HepG2 (cell line): ENCODE results near the gene LHFPL6. TPM values are rescaled to one million over a fixed set of nuclear protein-coding genes. Genes with fewer than 3 reads are reported as not detected.

Source experiments
- ATAC-seq: fragments of 200-7000 bp; cut with Tn5 transposase; 3 replicates; pipeline ENCODE4 v1.9.1; 2020; ENCODE audit warnings: mild to moderate bottlenecking, moderate library complexity
- BruUV-seq: library from RNA; stranded (reverse); fragments of 400-500 nt; replicated peaks from 2 replicates; lab custom pipeline; 2021; lab: Mats Ljungman, UMichigan
- CTCF ChIA-PET: fragments of 300-600 bp; formaldehyde crosslinking; extraction: SDS; loops from one replicate; lab custom pipeline; 2021; ENCODE audit warnings: low total read pairs, inconsistent platforms, low intra/inter-chr PET ratio; lab: Yijun Ruan, JAX
- POLR2A ChIA-PET: fragments of 350-600 bp; sonication (Branson Sonifier 250); formaldehyde crosslinking; loops from one replicate; lab custom pipeline; 2020; ENCODE audit warnings: antibody characterized with exemption, inconsistent platforms; lab: Yijun Ruan, JAX
- DNase-seq: peaks from one replicate; pipeline ENCODE4 v3.0.0-alpha.2; 2015; ENCODE audit warnings: low spot score
- FAIRE-seq: peaks from 3 replicates; lab custom pipeline; 2011; peaks lifted over from hg19 to GRCh38; lab: Jason Lieb, UNC
- H2AFZ ChIP-seq: one replicate; pipeline ENCODE4 v1.6.1; 2011; ENCODE audit warnings: low read length, inconsistent platforms
- H3K27ac ChIP-seq: fragments of 300-600 bp; 3 replicates; pipeline ENCODE4 v1.8.0; 2011; ENCODE audit warnings: mixed run types, mild to moderate bottlenecking, mixed read lengths, low read length, inconsistent platforms; ENCODE audit not compliant: insufficient read depth; ENCODE audit errors: extremely low read length
- H3K27me3 ChIP-seq, 2 experiments: fragments of 200-600 bp in 1 of 2; 2 replicates in 1 of 2; 3 replicates in 1 of 2; pipeline versions ENCODE4 v1.6.0 to v1.8.0; 2011; ENCODE audit warnings: low read length in 2 of 2, mild to moderate bottlenecking in 2 of 2, moderate library complexity in 2 of 2, inconsistent platforms in 1 of 2; ENCODE audit not compliant: insufficient read depth in 2 of 2, control insufficient read depth in 1 of 2
- H3K36me3 ChIP-seq, 2 experiments: fragments of 200-600 bp in 1 of 2; replicated peaks in 1 of 2; 2 replicates in 1 of 2; 3 replicates in 1 of 2; pipeline versions ENCODE4 v1.5.1 to v1.8.0; 2011; ENCODE audit warnings: low read length in 2 of 2, inconsistent platforms in 1 of 2; ENCODE audit not compliant: insufficient read depth in 2 of 2, control insufficient read depth in 1 of 2
- H3K4me1 ChIP-seq: 2 replicates; pipeline ENCODE4 v1.5.1; 2012; ENCODE audit warnings: low read length, inconsistent platforms; ENCODE audit not compliant: insufficient read depth
- H3K4me2 ChIP-seq: 2 replicates; pipeline ENCODE4 v1.6.0; 2011; ENCODE audit warnings: low read depth, low read length, inconsistent platforms
- H3K4me3 ChIP-seq, 3 experiments: fragments of 200-600 bp in 1 of 3; sonication (generic), shearing (Covaris generic) in 1 of 3; replicated peaks in 1 of 3; 2 replicates each; pipeline ENCODE4 v1.5.1; 2011 to 2016; ENCODE audit warnings: low read length in 3 of 3, inconsistent platforms in 2 of 3, low read depth in 2 of 3, mild to moderate bottlenecking in 2 of 3, control low read depth in 1 of 3, mixed read lengths in 1 of 3; ENCODE audit not compliant: insufficient read depth in 1 of 3
- H3K79me2 ChIP-seq: one replicate; pipeline ENCODE4 v1.6.1; 2011; ENCODE audit warnings: low read length, inconsistent platforms; ENCODE audit not compliant: insufficient read depth
- H3K9ac ChIP-seq: 2 replicates; pipeline ENCODE4 v1.6.0; 2011; ENCODE audit warnings: mild to moderate bottlenecking, low read depth, low read length, inconsistent platforms; ENCODE audit not compliant: insufficient read depth
- H3K9me3 ChIP-seq: 2 replicates; pipeline ENCODE4 v1.5.1; 2012; ENCODE audit warnings: mild to moderate bottlenecking, low read length
- H4K20me1 ChIP-seq: 2 replicates; pipeline ENCODE4 v1.6.0; 2011; ENCODE audit warnings: inconsistent platforms, mild to moderate bottlenecking, low read length, moderate library complexity; ENCODE audit not compliant: insufficient read depth
- AKAP8 ChIP-seq: sonication (generic); formaldehyde crosslinking; IDR thresholded peaks from 2 replicates; pipeline ENCODE4 v1.5.1; 2020; ENCODE audit warnings: mild to moderate bottlenecking, missing genetic modification reagents
- FOXK1 ChIP-seq: sonication (generic); formaldehyde crosslinking; IDR thresholded peaks from 2 replicates; pipeline ENCODE4 v1.4.0; 2020; ENCODE audit warnings: low read depth, missing genetic modification reagents, borderline replicate concordance
- JUNB ChIP-seq: sonication (generic); formaldehyde crosslinking; IDR thresholded peaks from 2 replicates; pipeline ENCODE4 v1.8.0; 2022; ENCODE audit warnings: missing genetic modification reagents, mild to moderate bottlenecking, borderline replicate concordance
- KAT2B ChIP-seq: fragments of 150-350 bp; IDR thresholded peaks from 2 replicates; pipeline ENCODE4 v1.6.1; 2014; ENCODE audit warnings: low read depth, low read length, borderline replicate concordance
- MTF2 ChIP-seq: sonication (generic); formaldehyde crosslinking; IDR thresholded peaks from 2 replicates; pipeline ENCODE4 v1.5.0; 2020; ENCODE audit warnings: missing genetic modification reagents, borderline replicate concordance
- NAIF1 ChIP-seq: sonication (generic); formaldehyde crosslinking; IDR thresholded peaks from 2 replicates; pipeline ENCODE4 v1.5.0; 2020; ENCODE audit warnings: mild to moderate bottlenecking, missing genetic modification reagents, borderline replicate concordance
- RAD21 ChIP-seq: fragments of 450-650 bp; formaldehyde crosslinking; IDR thresholded peaks from 2 replicates; pipeline ENCODE4 v1.5.0; 2020; ENCODE audit warnings: mild to moderate bottlenecking
- SALL2 ChIP-seq: sonication (generic); formaldehyde crosslinking; IDR thresholded peaks from 2 replicates; pipeline ENCODE4 v1.8.1; 2023; ENCODE audit warnings: mild to moderate bottlenecking, missing genetic modification reagents, inconsistent platforms
- STAT5B ChIP-seq: sonication (generic); formaldehyde crosslinking; IDR thresholded peaks from 2 replicates; pipeline ENCODE4 v1.4.0; 2020; ENCODE audit warnings: missing genetic modification reagents
- ZFP1 ChIP-seq: IDR thresholded peaks from 2 replicates; pipeline ENCODE4 v1.6.1; 2016
- WGBS: methylation state at CpG from one replicate; pipeline ENCODE4 v1.1.6; 2017; ENCODE audit warnings: low lambda C conversion rate; 5-methylcytosine and 5-hydroxymethylcytosine counted together
- in situ Hi-C: cut with HindIII; loops from 2 replicates; pipeline ENCODE4 v1.10.0; 2017; ENCODE audit warnings: low pct_unique_long_range_greater_than_20kb; ENCODE audit not compliant: extremely low pct_ligation_motif_present
- intact Hi-C: fragments of 100-400 bp; cut with micrococcal nuclease; formaldehyde crosslinking; loops from one replicate; pipeline ENCODE4 v1.10.0; 2022; ENCODE audit not compliant: unreplicated experiment
- polyA plus RNA-seq, 8 experiments: library from polyadenylated mRNA; depleted of rRNA in 3 of 8; stranded (reverse) in 7 of 8; unstranded in 1 of 8; fragments of >200 nt; fragmentation: Illumina TruSeq in 4 of 8; extraction: Trizol in 4 of 8; gene quantifications; 2 replicates each; pipeline versions ENCODE4 v1.2.1 to v1.2.3, GENCODE V29; 2011 to 2016; ENCODE audit warnings: low read depth in 4 of 8, missing spikeins in 1 of 8, mixed read lengths in 1 of 8; ENCODE audit not compliant: insufficient read depth in 1 of 8
- total RNA-seq, 5 experiments: library from RNA; depleted of rRNA; stranded (reverse); fragments of >200 nt; fragmentation: Illumina TruSeq; extraction: Trizol; gene quantifications; 2 replicates each; pipeline ENCODE4 v1.2.3, GENCODE V29; 2016; ENCODE audit warnings: low read depth in 1 of 5
- TF ChIP-seq, protein P1 (sequence below): IDR thresholded peaks from 2 replicates; pipeline ENCODE4 v1.6.1; 2016; ENCODE audit warnings: missing compliant biosample characterization, missing genetic modification reagents, borderline replicate concordance
- TF ChIP-seq, protein P2 (sequence below): fragments of 450-650 bp; IDR thresholded peaks from 2 replicates; pipeline ENCODE4 v1.6.1; 2017; ENCODE audit warnings: mild to moderate bottlenecking

The LHFPL6 gene
- total and polyA plus RNA-seq, 2 of the 13 experiments (the other 11 are each of a cell fraction or from before 2014, with no cell fraction given), result not detected

DNA sequence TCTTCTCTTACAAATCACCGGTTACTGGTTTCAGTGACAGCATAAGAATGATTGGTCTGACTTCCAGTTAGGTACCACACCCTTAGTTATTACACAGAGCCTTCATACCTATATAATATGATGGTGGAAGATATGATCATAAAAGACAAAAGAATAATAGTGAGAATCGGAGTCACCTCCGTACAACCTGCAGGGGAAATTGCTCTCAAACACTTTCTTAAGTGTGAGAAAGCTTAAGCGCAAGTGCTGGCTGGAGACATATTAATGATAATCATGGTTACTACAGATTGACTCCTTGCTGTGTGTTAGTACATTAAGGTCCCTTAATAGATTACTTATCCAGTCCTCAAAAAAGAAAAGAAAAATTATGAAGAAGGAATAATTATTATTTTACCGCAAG lies 1.8 kb upstream of the LHFPL6 start:
- Histone ChIP-seq H3K36me3 (no peaks in the 10 kb centered on the region), H3K79me2 (no peaks in the 10 kb centered on the region)
- DNase-seq, result no peak
- TF ChIP-seq RAD21 (CRISPR knock-in tag) (no peak), KAT2B (no peak), STAT5B (CRISPR knock-in tag) (no peak), MTF2 (CRISPR knock-in tag) (no peak), ZFP1 (CRISPR knock-in tag) (no peak), NAIF1 (CRISPR knock-in tag) (no peak), AKAP8 (no peak), SALL2 (no peak), JUNB (no peak), FOXK1 (CRISPR knock-in tag) (no peak)
- TF ChIP-seq, protein P1, sequence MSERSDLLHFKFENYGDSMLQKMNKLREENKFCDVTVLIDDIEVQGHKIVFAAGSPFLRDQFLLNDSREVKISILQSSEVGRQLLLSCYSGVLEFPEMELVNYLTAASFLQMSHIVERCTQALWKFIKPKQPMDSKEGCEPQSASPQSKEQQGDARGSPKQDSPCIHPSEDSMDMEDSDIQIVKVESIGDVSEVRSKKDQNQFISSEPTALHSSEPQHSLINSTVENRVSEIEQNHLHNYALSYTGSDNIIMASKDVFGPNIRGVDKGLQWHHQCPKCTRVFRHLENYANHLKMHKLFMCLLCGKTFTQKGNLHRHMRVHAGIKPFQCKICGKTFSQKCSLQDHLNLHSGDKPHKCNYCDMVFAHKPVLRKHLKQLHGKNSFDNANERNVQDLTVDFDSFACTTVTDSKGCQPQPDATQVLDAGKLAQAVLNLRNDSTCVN, result no peak
- TF ChIP-seq, protein P2, sequence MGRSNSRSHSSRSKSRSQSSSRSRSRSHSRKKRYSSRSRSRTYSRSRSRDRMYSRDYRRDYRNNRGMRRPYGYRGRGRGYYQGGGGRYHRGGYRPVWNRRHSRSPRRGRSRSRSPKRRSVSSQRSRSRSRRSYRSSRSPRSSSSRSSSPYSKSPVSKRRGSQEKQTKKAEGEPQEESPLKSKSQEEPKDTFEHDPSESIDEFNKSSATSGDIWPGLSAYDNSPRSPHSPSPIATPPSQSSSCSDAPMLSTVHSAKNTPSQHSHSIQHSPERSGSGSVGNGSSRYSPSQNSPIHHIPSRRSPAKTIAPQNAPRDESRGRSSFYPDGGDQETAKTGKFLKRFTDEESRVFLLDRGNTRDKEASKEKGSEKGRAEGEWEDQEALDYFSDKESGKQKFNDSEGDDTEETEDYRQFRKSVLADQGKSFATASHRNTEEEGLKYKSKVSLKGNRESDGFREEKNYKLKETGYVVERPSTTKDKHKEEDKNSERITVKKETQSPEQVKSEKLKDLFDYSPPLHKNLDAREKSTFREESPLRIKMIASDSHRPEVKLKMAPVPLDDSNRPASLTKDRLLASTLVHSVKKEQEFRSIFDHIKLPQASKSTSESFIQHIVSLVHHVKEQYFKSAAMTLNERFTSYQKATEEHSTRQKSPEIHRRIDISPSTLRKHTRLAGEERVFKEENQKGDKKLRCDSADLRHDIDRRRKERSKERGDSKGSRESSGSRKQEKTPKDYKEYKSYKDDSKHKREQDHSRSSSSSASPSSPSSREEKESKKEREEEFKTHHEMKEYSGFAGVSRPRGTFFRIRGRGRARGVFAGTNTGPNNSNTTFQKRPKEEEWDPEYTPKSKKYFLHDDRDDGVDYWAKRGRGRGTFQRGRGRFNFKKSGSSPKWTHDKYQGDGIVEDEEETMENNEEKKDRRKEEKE, result no peak
- TF ChIP-seq, all 625 proteins: peak for 0
- CTCF ChIA-PET, result no interaction called here
- ATAC-seq (no peak), FAIRE-seq (no peak)
- intact Hi-C loops (no loop called here), in situ Hi-C loops (loop anchor here (25.0 kb wide), 3 partner anchors 342 to 642 kb away; no protein-coding TSS in a partner anchor)
- POLR2A ChIA-PET, result no interaction called here
- Histone ChIP-seq H3K9ac (no peak overlapping the region), H3K4me1 (peaks cover 6% of the 10 kb centered on the region), H3K27me3 (peaks cover 4 to 42% of the 10 kb centered on the region in 2 experiments; a peak in 4 of 5 replicates), H4K20me1 (no peaks in the 10 kb centered on the region), H3K4me3 (no peak overlapping the region), H3K9me3 (no peaks in the 10 kb centered on the region), H3K27ac (no peak overlapping the region), H2AFZ (no peak overlapping the region), H3K4me2 (no peak overlapping the region)
- WGBS, result 57% methylated on average over 5 of the region's 5 CpGs
- no TSS peak for BruUV-seq
